Colon (tissue), 2 donors: Measurements from ENCODE around the gene ACTL7B.
"Not testable (repeated sequence)": the region's sequence is repeated elsewhere in the genome, so short reads cannot be mapped to it uniquely, and the experiment has no call there.

Source experiments
- FAIRE-seq: peaks from 2 replicates; lab custom pipeline; 2012; peaks lifted over from hg19 to GRCh38; lab: Jason Lieb, UNC
- donor health status: control.
- donor health status: control.

ACTL7B gene, protein sequence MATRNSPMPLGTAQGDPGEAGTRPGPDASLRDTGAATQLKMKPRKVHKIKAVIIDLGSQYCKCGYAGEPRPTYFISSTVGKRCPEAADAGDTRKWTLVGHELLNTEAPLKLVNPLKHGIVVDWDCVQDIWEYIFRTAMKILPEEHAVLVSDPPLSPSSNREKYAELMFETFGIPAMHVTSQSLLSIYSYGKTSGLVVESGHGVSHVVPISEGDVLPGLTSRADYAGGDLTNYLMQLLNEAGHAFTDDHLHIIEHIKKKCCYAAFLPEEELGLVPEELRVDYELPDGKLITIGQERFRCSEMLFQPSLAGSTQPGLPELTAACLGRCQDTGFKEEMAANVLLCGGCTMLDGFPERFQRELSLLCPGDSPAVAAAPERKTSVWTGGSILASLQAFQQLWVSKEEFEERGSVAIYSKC

DNA sequence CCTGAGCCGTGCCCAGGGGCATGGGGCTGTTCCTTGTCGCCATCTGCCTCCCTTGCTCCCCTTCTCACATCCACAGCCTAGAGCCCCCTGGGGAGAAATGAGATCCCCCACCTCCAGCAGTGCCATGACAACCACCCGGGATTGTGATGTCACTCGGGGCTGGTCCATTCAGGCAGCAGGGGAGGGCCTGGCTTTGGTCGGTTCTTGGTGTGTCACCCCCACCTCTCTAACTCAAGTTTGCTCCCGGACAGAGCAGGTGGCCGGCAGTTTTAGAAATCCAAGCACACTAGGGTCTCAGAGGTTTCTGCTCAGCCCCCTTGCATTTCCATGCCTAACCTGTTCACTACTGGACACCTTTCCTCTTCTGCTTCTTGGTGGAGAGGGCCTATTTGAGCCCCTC, at the start of gene ACTL7B:
Gene ACTL7B (minus strand): TSS at position 99 of the 400 bp plus-strand sequence. CDS start 56 bp downstream, at position 43.
- FAIRE-seq = no peak

DNA sequence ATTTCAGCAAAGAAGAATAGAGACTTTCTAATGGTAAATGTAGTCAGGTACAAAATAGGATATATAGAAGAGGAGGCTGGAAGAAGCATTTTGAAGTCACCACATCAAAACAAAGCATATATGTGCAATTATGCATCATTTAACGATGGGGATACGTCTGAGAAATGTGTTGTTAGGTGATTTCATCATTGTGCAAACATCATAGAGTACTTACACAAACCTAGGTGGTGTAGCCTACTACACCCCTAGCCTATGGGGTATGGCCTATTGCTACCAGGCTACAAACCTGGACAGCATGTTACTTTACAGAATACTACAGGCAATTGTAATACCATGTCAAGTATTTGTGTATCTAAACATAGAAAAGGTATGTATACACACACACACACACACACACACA, 49.7 kb upstream of the ACTL7B start:
- no peak for FAIRE-seq

DNA sequence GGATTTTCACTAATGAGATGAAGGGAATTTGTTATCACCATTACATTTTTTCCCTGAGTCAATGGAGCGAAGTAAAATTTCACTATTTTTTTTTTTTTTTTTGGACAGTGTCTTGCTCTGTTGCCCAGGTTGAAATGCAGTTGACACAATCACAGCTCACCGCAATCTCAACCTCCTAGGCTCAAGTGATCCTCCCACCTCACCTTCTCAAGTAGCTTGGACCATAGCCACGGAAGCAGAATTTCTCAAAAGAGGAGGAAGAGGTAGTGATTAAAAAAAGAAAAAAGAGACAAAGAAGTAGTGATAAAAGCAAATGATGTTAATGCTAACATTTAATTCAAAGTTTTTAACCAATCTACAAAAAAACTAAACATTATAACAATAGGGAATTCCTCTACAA, 48.4 kb upstream of the ACTL7B start:
- no peak for FAIRE-seq

DNA sequence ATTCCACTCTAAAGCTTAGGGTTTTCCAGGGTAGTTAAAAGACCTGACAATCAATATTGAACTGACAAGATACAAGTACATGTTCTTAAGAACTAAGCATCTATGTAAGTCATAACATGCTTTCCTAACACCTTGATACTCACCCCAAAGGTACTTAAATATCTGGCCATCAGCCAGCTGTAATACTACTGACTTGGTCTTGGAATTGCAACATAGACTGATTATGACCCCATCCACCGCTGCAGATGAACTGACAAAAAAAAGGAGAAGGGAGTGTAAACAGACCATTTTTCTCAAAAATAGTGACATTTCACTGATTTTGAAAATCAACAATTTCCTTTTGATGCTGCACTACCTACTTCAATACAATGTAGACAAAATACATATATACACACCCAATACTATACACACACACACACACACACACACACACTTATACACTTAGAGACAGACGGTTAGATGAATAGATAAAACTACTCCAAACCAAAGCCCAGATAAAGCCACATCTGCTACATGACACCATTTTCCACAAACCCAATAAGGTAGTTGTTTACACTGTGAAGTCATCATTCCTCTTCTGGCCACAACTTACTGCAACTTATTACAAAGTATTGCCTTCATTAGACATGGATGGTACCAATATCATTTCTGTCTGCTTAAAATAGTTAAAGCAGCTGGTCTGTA, 47.8 kb upstream of the ACTL7B start:
- no peak for FAIRE-seq

DNA sequence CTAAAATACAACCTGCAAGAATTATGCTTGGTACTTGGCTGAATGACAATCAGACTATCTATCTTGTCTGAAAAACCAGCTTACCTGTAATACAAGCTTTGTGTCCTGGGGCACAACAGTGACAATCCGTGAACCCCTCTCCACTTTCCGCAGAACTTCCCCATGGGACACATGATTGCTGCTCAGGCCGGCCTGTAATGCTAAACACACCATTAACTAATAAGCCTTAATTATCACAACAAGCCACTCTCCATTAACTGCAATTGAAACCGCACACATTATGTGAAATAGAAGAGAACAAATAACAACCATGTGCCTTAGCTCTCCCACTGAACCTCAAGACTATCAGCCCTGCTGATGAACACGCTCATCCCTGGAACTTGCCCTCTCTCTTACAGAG, 44.4 kb upstream of the ACTL7B start:
- no peak for FAIRE-seq

DNA sequence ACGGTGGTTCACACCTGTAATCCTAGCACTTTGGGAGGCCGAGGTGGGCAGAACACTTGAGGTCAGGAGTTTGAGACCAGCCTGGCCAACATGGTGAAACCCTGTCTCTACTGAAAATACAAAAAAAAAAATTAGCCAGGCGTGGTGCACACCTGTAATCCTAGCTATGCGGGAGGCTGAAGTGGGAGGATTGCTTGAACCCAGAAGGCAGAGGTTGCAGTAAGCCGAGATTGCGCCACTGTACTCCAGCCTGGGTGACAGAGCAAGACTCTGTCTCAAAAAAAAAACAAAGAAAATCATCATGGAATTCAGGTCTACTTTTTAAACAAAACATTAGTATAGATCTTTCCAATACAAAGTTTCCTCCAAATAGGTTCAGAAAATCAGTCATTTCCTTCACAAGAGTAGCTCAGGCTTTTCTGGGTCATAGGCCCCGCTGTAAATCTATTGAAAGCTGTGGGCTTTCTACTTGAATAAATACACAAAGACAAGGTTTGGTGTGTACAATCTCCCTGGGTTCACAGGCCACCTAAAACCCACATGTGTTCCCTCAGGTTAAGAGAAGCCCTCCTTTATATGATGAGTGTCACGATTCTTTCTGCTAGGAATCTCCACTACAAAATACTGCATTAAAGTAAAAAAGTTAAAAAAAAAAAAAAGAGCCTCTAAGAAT, 43.4 kb upstream of the ACTL7B start:
- not testable (repeated sequence) for FAIRE-seq

DNA sequence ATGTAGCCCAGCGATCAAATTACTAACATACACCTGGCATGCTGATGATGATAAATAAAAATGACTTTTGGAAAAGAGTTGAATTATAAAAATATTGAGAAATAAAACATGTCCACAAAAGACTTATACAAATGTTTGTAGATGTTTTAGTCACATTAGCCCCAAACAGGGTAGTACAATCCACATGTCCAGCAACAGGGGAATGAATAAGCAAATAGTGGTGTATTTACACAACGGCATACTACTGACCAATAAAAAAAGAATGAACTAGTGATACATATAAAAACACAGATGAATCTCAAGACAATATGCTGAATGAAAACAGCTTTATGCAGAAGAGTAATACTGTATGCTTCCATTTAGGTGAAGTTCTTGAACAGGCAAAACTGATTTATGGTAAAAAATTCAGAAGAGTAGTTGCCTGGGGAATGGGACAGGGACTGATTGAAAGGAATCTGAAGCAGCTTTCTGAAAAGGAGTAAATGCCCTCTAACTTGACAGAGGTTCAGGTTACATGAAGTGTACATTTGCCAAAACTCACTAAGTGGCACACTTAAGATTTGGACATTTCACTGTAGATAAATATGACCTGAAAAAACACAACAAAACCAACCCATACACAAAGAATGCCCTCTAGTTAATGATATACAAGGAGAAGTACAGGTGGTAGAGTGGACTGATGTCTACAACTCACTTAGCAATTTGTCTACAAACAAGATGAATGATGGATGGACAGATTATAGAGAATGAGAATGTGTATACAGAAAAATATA, 41.7 kb upstream of the ACTL7B start:
- no peak for FAIRE-seq

- FAIRE-seq = no peak
These were observed 38.6 kb upstream of the ACTL7B start for GRCh38 chr9:108894225-108894997.

GRCh38 chr9:108889649-108890067, 33.9 kb upstream of the ACTL7B start:
- no peak for FAIRE-seq

GRCh38 chr9:108886594-108887271, 30.9 kb upstream of the ACTL7B start:
- not testable (repeated sequence) for FAIRE-seq

DNA sequence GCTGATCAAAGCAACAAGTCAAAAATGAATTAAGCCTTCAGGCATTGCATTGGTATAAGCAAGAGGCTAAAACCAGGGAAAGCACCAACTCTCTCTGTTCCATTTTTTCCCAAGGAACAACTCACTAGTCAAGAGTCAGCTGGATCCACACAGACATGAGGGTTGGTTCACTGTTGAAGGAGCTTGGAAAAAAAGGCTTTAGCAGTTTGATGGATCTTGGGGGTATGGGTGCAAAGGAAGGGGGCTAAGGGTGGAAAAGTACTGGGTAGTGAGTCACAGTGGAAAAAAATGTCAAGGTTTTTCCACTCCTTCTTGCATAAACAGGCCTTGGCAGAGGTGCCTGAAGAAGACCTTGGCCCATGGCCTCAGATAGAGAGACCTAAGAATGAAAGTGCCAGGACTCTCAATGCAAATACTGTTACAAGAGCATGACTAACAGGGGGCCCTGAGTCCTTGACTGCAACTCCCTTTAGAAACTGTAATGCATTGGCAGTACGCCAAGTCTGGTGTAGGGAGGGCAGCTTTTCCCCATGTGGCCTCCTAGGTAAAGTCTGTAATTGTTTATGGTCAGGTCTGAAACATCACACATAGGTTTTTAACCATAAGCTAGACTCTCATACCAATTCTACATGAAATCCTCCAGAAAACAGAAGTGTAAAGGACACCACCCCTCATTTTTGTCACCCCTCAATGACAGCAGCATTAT, 30.0 kb upstream of the ACTL7B start:
- no peak for FAIRE-seq

DNA sequence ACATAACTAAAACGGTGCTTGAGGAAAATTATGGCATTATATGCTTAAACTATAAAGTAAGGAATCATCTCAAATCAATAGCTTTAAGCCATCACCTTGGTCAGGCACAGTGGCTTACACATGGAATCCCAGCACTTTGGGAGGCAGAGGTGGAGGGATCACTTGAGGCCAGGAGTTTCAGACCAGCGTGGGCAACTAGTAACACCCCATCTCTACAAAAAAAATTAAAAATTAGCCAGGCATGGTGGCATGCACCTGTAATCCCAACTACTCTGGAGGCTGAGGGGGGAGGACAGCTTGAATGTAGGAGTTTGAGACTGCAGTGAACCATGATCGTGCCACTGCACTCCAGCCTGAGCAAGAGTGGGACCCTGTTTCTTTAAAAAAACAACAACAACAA, 28.9 kb upstream of the ACTL7B start:
- no peak for FAIRE-seq

- no peak for FAIRE-seq
These were observed 27.3 kb upstream of the ACTL7B start for GRCh38 chr9:108883085-108883484.

DNA sequence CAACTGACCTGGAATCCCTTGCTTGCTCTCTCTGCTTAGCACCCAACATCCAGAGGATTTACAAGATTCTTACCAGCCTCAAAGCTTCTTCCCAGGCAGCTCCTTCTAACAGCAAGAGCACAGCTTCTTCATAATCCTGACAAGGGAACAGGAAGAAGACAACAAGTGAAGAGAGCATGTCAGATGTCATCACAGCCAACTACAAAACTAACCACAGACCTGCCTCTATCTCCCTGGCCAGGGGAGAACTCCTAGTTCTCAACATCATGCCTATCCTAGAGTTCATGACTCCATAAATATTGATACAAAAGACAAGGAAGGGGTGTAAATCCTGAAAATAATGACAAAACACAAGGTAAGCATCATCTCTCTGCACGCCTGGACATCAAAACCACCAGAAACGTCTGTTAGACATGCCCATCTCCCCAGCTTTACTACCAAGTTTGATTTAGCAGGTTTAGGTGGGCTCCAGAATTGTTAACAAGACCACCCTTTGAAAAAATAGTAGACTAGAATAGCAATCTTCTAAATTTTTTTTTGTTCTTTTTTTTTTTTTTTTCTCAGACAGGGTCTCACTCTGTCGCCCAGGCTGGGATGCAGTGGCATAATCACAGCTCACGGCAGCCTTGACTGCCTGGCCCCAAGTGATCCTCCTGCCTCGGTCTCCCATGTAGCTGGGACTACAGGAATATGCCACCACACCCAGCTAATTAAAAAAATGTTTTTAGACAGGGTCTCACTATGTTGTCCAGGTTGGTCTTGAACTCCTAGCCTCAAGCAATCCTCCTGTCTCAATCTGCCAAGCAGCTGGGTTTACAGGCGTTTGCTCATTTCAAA, 26.5 kb upstream of the ACTL7B start:
- no peak for FAIRE-seq

- no peak for FAIRE-seq
These were observed 25.0 kb upstream of the ACTL7B start for GRCh38 chr9:108880738-108881316.

- no peak for FAIRE-seq
These were observed 21.7 kb upstream of the ACTL7B start for GRCh38 chr9:108877524-108877923.

DNA sequence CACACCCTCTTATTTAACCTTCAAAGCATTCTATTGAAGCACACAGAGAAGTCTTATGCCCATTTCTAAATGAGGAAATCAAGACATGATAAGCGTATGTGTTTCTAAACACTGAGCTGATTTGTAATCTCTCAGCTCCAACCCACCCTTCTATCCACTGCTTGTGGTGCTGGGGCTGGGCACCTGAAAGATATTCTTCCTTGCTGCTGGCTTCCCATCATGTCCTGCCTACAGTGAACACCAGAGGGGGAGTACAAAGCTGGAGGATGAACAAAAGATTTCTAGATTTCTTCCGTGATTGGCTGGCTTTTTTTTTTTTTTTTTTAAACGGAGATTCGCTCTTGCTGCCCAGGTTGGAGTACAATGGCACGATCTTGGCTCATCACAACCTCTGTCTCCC, 20.6 kb upstream of the ACTL7B start:
- FAIRE-seq = no peak

DNA sequence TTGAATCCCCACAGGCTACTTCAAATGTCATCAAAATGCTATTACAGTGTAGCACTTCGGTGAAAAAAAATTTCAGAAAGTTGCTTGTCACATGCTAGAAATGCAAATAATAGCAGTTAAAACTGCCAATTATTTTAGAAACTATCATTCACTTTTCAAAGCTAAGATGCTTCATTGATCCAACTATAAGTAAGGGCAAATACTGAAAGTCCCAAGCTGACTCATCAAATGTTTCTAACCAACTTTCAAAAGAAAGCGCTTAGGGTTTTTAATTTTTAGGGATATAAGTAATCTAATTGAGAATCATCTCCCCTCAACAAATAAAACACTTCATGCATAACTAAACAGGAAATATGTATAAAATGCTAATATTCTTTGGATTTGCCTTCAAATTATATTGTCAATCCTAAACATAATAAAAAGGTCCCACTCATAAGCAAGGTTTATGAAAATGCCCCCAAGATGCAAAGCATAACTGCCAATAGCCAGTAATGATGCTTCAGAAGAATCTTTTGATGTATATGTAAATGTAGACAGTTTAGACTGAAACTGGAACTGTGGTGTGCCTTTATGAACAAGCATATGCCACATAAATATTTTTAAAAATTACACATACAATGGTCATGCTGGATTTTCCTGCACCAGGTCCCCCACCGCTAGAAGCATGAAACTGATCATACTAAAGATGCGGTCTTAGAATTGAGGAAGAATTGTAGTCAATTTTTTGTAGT, 18.4 kb upstream of the ACTL7B start:
- FAIRE-seq = no peak
